IPS-11a (cell line): Measurements from ENCODE around the gene LIG4.

Experiments
- H3K4me3 ChIP-seq: one replicate; pipeline ENCODE4 v1.5.1; 2013; ENCODE audit warnings: low read depth, low read length, control low read depth

LIG4 gene

GRCh38 chr13:108215436-108215835 lies at the start of gene LIG4:
TSS of gene LIG4 (minus strand) at chr13:108215536. CDS start at chr13:108211268, 4,268 bp downstream.
- H3K4me3 ChIP-seq = peak within 1 kb of the TSS; percentile 53

DNA sequence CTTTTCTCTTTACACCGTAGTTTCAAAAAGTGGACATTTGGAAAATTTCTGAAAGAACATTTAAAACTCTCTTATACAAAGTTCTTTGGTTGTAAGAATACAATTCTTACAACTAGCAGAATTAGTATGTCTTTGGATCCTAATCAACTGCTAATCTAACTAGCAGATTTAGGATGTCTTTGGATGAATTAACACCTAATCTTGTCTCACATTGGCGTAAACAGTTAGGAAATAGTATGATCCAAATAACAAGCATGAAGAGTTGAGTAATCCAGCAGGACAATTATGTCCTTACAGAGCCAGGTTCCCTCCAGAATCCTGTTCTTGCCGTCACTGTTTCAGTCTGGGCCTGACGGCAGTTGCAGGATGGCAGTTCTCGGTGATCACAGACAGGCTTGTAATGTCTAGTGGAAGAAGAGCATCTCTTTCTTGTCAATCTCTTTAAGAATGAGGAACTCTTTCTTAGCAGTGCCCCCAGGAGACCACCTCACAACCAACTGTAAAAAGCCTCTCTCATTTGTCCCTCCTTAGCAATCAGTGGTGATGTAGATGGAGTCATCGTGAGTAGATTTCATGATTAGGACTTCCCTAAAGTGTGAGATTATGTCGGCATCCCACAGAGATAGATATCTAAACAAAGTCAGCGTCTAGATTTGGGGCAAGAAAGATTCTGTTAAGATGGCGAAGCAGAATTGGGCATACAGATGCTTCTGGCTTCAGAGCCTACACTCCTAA lies 48.5 kb upstream of the LIG4 start:
- no peak overlapping the region for H3K4me3 ChIP-seq

- H3K4me3 ChIP-seq = no peak overlapping the region
Measured at GRCh38 chr13:108257248-108257647, 41.9 kb upstream of the LIG4 start.

- H3K4me3 ChIP-seq = no peak overlapping the region
Measured at GRCh38 chr13:108249150-108249549, 33.8 kb upstream of the LIG4 start.

GRCh38 chr13:108230377-108230776 lies 15.0 kb upstream of the LIG4 start:
- H3K4me3 ChIP-seq = no peak overlapping the region

- no peak overlapping the region for H3K4me3 ChIP-seq
Measured at GRCh38 chr13:108227651-108228272, 12.4 kb upstream of the LIG4 start.

- no peak overlapping the region for H3K4me3 ChIP-seq
Measured at GRCh38 chr13:108226184-108226583, 10.8 kb upstream of the LIG4 start.

GRCh38 chr13:108225440-108225839 lies 10.1 kb upstream of the LIG4 start:
- no peak overlapping the region for H3K4me3 ChIP-seq

DNA sequence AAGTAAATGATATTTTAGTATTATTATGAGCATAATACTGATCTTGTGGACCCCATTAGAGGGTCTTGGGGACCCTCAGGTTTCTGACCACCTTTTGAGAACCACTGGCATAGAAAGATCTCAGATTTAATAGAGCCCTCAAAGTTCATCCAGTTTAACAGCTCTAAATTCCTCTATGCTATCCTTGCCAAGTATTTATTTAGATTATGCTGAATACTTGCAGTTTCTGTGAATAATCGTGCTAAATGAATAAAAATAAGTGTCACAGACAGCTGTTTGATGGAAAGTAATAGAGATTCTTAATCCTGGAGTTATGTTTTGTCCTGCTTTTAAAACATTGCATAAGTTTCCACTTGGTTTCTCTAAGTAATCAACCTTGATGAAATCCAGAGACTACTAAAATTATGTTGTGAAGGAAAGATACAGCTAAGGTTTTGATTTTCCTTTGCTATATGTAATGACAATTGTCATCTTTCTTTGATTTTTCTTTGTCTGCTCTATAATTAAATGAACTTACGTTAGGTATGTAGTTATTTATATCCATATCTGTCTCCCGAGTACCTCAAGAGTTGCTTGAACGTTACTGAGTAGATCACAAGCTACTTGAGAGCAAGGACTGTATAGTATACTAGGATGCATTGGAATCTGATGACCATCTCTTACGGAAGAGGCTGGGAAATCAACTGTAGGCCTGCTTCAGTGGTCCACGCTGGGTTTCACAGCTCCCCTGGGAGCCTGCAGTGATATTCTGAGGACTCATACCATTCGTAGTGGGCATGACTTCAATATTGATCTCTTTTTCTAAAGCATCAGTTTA lies 8.6 kb upstream of the LIG4 start:
- no peak overlapping the region for H3K4me3 ChIP-seq

- H3K4me3 ChIP-seq = no peak overlapping the region
Measured at GRCh38 chr13:108220041-108220440, 4.7 kb upstream of the LIG4 start.

- peak within 1 kb of the TSS; percentile 81 for H3K4me3 ChIP-seq
Measured at GRCh38 chr13:108218044-108218974, 3.0 kb upstream of the LIG4 start, which contains the start of gene ABHD13. TSS of gene ABHD13 (plus strand) at chr13:108218392. CDS start at chr13:108229219, 10,827 bp downstream.

DNA sequence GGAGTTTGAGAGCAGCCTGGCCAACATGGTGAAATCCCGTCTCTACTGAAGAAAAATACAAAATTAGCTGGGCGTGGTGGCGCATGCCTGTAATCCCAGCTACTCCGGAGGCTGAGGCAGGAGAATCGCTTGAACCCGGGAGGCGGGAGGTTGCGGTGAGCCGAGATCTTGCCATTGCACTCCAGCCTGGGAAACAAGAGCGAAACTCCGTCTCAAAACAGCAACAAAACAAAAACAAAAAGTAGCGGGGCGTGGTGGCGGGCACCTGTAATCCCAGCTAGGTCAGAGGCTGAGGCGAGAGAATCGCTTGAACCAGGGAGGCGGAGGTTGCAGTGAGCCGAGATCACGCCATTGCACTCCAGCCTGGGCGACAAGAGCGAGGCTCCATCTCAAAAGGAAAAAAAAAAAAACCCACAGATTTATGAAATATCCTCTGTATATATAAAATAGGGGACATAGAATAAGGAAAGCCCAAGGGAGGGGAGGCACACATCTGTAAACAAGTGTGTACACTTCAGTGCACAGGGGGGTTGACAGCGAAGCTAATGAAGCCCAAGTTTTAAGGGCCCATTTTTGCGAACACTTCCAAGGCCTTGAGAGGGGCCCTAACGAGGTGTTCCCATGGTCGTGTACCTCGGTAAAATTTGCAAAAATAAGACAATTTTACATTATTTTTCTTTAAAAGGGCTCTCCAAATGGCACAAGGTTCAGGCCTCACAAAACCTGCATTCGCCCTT lies 2.1 kb upstream of the LIG4 start:
- H3K4me3 ChIP-seq = peak overlapping the region; percentile 81

DNA sequence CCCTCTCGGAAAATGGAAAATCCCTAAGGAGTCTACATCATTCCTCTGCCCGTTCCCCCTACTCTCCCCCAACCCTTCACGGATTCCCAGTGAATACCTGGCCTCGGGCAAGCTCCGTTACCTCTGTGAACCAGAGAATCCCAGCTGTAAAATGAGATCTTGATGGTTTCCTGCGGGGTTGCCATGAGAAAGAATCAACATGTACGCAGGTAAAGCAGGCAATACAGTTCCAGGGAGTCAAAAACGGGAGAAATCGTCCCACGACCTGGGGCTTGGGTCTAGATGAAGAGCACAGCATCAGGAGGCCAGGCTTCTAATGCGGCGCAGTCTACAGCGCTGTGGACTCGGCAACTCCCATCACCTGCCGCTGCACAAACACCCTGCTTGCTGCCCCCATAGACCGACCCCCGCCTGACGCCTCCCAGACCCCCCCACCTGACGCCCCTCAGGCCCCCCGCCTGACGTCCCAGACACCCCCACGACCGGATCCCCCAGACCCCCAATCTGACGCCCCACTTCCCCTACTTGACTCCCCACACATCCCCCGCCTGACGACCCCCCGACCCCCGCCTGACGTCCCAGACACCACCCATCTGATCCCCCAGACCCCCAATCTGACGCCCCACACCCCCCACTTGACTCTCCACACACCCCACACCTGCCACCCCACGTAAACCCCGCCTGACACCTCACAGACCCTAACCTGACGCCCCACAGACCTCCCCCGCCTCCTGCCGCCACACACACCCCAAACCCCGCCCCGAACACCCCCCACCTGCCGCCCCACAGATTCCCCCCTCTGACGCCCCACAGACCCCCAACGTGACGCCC lies 680 bp downstream of the LIG4 start:
- H3K4me3 ChIP-seq = peak overlapping the region; percentile 49

GRCh38 chr13:108213946-108214345 lies 1.4 kb downstream of the LIG4 start:
- H3K4me3 ChIP-seq = peak overlapping the region; percentile 49

GRCh38 chr13:108212886-108213285 lies 2.5 kb downstream of the LIG4 start:
- no peak overlapping the region for H3K4me3 ChIP-seq

DNA sequence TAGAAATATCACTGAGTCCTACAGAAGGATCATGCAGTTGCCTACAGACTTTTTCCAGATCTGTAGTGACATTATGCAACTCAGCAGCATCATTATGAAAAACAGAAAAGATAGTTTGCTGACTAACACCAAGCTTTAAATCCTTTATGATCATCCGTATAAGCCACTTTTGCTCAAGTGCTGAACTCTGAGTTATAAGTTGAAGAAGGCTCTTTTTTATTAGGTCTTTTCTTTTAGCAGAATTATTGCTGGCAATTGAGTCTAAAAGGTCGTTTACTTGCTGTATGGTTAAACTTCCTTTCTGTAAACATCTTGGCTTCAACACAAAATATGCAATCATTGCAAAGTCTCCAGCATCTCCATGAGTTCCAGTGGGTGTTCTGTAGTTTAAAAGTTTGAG lies 4.8 kb downstream of the LIG4 start:
- H3K4me3 ChIP-seq = no peak overlapping the region

GRCh38 chr13:108200781-108201398 lies 14.4 kb downstream of the LIG4 start:
- H3K4me3 ChIP-seq = no peak overlapping the region

DNA sequence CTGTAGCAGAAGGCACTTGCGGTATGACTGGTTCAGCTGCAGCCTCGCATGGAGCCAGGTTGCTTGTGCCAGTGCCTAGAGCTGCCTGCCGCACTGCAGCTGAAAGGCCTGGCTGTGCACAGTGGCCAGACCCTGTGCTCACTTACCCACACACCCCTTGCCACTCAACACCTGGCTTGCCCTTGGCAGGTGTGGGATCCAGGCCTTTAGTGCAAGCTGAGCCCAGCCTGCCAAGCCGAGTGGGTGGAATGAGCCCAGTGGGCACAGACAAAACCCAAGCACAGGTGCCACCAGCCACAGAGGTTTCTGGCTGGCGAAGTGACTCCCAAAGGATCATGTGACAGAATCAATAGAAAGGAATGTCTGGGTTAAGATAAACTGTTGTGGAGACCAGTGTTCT lies 19.5 kb downstream of the LIG4 start:
- H3K4me3 ChIP-seq = no peak overlapping the region

- no peak overlapping the region for H3K4me3 ChIP-seq
Measured at GRCh38 chr13:108195146-108195545, 20.2 kb downstream of the LIG4 start.
